LNCaP clone FGC (cell line): ENCODE measurements around the gene FOXC2.
"Not testable (repeated sequence)": the region's sequence is repeated elsewhere in the genome, so short reads cannot be mapped to it uniquely, and the experiment has no call there.

ENCODE experiments used
- DNase-seq: peaks from one replicate; pipeline ENCODE4 v3.0.0-alpha.2; 2011; ENCODE audit warnings: low read depth
- H3K4me3 ChIP-seq: 2 replicates; pipeline ENCODE4 v1.5.1; 2011; ENCODE audit warnings: mild to moderate bottlenecking, low read depth, low read length, control low read depth
- TF ChIP-seq, protein P1 (sequence below): IDR thresholded peaks from 2 replicates; pipeline ENCODE4 v1.5.1; 2012; ENCODE audit warnings: mild to moderate bottlenecking; ENCODE audit not compliant: control insufficient read depth, insufficient read depth; ENCODE audit errors: extremely low read depth

The FOXC2 gene

GRCh38 chr16:86581458-86581857 lies 14.8 kb downstream of the FOXC2 start:
- no peak for DNase-seq
- TF ChIP-seq, protein P1, sequence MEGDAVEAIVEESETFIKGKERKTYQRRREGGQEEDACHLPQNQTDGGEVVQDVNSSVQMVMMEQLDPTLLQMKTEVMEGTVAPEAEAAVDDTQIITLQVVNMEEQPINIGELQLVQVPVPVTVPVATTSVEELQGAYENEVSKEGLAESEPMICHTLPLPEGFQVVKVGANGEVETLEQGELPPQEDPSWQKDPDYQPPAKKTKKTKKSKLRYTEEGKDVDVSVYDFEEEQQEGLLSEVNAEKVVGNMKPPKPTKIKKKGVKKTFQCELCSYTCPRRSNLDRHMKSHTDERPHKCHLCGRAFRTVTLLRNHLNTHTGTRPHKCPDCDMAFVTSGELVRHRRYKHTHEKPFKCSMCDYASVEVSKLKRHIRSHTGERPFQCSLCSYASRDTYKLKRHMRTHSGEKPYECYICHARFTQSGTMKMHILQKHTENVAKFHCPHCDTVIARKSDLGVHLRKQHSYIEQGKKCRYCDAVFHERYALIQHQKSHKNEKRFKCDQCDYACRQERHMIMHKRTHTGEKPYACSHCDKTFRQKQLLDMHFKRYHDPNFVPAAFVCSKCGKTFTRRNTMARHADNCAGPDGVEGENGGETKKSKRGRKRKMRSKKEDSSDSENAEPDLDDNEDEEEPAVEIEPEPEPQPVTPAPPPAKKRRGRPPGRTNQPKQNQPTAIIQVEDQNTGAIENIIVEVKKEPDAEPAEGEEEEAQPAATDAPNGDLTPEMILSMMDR, result no peak
- no peak overlapping the region for H3K4me3 ChIP-seq

GRCh38 chr16:86584071-86584685 lies 17.5 kb downstream of the FOXC2 start:
- H3K4me3 ChIP-seq, result no peak overlapping the region
- TF ChIP-seq, protein P1, result no peak
- no peak for DNase-seq

DNA sequence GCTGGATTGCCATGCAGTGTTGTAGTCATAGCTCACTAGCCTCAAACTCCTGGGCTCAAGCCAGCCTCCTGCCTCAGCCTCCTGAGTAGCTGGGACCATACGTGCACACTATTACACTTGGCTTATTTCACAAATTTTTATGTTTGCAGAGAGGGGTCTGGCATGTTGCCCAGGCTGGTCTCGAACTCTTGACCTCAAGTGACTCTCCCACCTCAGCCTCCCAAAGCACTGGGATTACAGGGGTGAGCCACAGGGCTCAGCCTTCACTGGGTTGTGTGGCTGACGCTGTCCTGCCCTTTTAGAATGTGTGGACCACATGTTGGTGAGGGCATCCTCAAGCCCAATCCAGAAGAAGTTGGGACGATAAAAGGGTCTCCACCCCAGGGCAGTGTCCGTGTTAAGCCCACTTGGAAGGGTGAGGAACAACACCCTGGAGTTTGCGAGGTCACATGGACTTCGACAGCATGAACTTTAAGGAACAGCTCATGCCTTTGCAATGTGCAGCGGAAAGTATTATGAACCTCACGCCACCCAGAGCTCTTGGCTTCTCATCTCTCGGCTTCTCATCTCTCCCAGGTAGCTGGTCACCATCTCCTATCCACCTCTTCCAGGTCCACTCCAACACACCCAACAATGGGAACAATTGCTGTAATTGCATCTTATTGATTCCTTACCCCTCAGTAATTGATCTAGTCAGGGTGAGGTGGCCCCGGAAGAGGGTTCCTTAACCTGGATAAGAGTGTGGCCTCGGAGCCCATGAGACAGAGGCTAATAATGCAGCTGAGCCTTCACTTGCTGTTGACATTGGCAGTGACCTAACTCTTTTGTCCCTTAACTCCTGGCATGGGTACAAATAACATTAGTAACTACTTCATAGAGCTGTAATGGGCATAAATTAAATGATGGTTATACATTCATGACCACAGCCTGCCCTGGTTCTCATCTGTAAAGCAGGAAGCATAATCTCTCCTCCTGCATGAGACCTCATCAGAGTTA lies 18.4 kb downstream of the FOXC2 start:
- TF ChIP-seq, protein P1, result no peak
- DNase-seq, result no peak
- no peak overlapping the region for H3K4me3 ChIP-seq

GRCh38 chr16:86585821-86586611 lies 19.4 kb downstream of the FOXC2 start:
- no peak overlapping the region for H3K4me3 ChIP-seq
- TF ChIP-seq, protein P1, result no peak
- DNase-seq, result no peak

DNA sequence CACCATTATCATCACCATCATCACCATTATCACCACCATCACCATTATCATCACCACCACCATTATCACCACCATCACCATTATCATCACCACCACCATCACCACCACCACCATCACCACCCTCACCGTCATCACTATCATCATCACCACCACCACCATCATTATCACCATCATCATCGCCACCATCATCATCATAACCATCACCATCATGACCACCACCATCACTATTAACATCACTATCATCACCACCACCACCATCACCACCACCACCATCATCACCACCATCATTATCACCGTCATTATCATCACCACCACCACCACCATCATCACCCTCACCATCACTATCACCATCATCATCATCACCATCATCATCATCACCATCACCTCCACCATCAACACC lies 20.9 kb downstream of the FOXC2 start:
- TF ChIP-seq, protein P1, result no peak
- H3K4me3 ChIP-seq, result no peak overlapping the region
- DNase-seq, result no peak

DNA sequence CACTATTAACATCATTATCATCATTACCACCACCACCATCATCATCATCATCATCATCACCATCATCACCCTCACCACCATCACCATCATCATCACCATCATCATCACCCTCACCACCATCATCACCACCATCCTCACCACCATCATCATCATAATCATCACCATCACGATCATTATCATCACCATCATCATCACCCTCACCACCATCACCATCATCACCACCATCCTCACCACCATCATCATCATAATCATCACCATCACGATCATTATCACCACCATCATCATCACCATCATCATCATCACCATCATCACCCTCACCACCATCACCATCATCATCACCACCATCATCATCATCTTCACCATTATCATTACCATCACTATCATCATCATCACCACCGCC lies 21.3 kb downstream of the FOXC2 start:
- not testable (repeated sequence) for H3K4me3 ChIP-seq, DNase-seq
